Measurements from ENCODE around the gene PTPN14.

- TF ChIP-seq, protein P1, sequence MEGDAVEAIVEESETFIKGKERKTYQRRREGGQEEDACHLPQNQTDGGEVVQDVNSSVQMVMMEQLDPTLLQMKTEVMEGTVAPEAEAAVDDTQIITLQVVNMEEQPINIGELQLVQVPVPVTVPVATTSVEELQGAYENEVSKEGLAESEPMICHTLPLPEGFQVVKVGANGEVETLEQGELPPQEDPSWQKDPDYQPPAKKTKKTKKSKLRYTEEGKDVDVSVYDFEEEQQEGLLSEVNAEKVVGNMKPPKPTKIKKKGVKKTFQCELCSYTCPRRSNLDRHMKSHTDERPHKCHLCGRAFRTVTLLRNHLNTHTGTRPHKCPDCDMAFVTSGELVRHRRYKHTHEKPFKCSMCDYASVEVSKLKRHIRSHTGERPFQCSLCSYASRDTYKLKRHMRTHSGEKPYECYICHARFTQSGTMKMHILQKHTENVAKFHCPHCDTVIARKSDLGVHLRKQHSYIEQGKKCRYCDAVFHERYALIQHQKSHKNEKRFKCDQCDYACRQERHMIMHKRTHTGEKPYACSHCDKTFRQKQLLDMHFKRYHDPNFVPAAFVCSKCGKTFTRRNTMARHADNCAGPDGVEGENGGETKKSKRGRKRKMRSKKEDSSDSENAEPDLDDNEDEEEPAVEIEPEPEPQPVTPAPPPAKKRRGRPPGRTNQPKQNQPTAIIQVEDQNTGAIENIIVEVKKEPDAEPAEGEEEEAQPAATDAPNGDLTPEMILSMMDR (IDR thresholded peaks at IDR 0.05; ENCODE audit: low read length) = no peak
- TF ChIP-seq EZH2 (optimal IDR thresholded peaks at IDR 0.05; ENCODE audit: low read depth, low read length) = no peak
- TF ChIP-seq EZH2phosphoT487 (IDR thresholded peaks at IDR 0.05; ENCODE audit: low read length) = no peak
Observed at GRCh38 chr1:214370615-214371014, 180.8 kb downstream of the PTPN14 start.
